T-helper 2 cell treated with Interferon-gamma antibody and Interleukin-4, amounts not matched to agents 100 ng/mL and 5 ng/mL, for 36 hours (primary cell): ENCODE measurements around the gene TM6SF1. TPM values are rescaled to one million over a fixed set of nuclear protein-coding genes. Genes with fewer than 3 reads are reported as not detected.
"Not testable (repeated sequence)": the region's sequence is repeated elsewhere in the genome, so short reads cannot be mapped to it uniquely, and the experiment has no call there.

ENCODE experiments used
- intact Hi-C: fragments of 100-400 bp; cut with micrococcal nuclease; formaldehyde crosslinking; loops from one replicate; pipeline ENCODE4 v1.15.1; 2023
- total RNA-seq: library from RNA; stranded (reverse); gene quantifications from 2 replicates; pipeline ENCODE4 v1.2.3, GENCODE V29; 2022

The TM6SF1 gene
- total RNA-seq, 1 donor from 2014 or later: 3.5 TPM

DNA sequence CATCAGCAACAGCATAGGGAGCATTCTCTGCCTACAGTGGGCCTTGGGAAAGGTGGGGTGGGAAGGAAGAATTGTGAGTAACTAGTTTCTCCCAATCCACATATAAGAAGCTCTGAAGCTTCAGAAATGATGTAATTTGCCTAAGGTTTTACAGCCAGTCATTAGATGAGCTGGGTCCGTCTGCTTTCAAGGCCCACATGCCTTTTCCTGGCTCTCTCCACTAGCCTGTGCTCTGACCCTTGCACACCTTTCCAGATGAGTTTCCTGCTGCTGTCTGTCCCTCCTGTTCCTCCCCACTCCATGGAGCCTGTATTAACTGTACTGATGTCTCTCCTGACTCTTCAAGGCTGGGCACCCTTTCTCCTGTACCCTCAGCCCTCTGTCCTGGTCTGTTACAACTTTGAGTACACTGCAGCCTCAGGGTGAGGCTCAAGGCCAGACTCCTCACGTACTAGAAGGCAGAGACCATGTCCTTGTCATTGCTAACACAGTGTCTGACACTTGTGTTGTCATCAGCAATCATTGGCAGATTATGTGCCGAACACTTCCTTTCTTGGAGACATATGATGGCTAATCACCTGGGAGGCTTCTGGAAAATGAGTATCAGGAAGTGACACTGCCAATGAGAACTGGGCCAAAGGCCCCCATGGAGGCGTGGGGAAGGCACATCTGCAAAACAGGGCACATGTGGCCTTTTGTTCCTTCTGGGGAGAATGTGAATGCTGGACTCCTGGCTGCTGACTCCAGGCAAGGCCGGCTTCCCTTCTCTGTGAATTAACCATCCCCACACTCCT is 6.6 kb downstream of the TM6SF1 start:
- intact Hi-C loops: no loop called here

DNA sequence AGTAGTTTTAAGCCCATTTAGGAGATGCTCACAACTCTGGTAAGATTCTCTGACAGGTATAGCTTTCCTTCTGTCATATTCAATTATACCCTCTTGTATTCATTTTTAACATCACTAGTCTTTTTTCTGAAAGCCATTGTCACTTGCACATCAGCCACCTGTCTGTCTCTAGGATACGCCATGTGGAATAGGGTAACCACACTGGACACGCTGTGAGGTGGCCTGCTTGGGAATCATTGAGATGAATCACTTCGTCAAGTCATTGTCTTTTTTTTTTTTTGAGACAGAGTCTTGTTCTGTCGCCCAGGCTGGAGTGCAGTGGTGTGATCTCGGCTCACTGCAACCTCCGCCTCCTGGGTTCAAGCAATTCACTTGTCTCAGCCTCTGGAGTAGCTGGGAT is 7.4 kb downstream of the TM6SF1 start:
- intact Hi-C loops: no loop called here

DNA sequence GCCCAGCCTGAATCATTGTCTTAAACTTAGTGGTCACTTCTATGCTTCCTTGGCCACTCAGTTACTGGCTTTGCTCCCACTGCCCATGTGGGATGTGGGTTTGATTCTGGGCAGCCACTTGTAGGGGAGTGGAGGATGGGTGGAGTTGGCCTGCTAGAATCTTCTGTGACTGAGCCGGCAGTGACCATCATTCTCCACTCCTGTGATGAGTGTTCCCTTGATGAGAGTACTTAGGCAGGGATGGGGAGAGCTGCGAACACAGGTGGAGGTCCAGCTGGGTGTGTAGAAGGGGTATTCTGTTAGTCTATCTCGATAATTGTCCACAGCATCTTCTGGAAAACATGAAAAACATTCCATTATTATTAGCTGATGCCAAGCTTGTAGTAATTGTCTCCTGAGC is 8.0 kb downstream of the TM6SF1 start:
- intact Hi-C loops: no loop called here

GRCh38 chr15:83115831-83116565 is 8.6 kb downstream of the TM6SF1 start:
- intact Hi-C loops: no loop called here

DNA sequence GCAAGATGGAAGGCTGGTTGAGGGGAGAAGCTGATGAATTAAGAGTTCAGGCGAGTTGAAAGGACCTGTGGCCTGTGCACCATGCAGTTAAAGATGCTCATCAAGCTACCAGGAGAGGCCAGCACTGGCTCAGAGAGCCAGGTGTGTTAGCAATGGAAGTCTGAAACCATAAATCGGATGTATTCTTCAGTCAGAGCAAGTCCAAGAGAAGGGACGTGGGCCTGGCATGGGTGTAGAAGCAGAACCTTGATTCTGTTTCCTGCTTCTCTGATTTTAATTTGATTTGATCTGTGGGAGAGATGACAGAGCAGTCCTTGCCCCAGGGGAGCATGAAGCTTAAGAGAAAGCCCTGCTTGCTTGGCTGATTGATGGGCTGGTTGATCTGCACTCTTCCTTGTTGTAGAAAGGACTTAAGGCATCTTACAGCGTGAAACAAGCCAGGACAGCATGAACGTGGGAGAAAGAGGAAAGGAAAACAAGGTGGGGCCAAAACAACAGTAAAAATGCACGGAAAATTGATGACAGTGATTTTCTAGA is 10.9 kb downstream of the TM6SF1 start:
- intact Hi-C loops: no loop called here

GRCh38 chr15:83118968-83119367 is 11.5 kb downstream of the TM6SF1 start:
- intact Hi-C loops: no loop called here

GRCh38 chr15:83119968-83120581 is 12.6 kb downstream of the TM6SF1 start:
- intact Hi-C loops: no loop called here

DNA sequence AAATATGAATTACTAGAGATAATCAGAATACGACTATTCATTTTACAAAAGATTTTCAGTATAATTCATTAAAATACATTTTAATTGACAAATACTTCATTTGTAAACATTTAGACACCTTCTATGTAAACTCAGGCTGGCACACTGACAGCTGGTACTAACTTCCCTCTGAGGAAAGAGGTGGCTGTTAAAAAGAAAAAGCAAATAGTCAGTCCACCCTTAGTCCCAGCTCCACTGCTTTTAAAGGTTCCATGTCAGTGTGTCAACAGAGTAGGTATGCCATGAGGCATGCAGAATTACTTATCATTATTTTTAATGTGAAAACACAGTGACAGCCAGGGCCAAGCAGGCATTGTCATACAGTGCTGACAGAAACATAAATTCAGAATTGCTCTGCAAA is 16.1 kb downstream of the TM6SF1 start:
- intact Hi-C loops: no loop called here

DNA sequence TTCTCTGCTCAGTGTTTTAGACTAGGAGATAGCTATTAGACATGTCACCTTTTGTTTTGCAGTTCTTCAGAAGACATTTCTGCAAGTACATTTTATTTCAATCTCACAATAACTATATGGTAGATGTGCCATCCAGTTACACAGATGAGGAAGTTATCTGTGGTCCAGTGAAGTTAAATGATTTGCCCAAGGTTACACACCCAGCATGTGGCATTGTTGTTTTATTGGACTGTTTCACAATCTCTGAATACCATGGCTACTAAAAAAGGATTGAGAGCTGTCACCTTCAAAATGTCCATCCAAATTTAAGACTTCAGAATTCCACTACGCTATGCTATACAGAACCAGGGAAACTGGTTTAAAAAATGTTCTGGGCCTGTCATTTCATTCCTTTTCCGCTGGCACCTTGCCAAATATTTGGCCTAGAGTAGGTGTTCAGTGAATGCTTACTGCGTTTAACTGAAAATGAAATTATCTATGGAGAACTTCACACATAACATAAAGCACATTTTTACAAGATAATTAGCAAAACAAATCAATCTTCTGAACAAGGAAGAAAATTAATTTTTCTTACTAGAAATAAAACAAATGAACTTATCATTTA is 20.2 kb downstream of the TM6SF1 start:
- intact Hi-C loops: no loop called here

DNA sequence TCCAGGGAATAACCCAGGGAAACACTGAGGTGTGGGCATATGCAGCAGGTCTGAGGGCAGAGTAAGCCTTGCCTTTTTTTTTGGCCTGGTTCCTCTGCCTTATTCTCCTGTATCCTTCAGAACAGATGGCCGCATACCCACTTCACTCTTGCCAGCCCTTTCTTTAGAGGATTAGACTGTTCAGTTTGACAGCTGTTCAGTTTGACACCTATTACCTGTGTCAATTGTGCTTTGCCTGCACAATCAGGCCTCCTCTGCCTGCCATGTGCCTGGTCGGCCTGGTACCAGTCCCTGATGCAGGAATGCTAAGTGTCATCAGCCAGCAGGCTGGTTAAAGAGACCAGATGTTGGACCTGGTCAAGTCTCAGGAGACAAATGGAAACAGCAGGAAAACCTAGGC is 22.3 kb downstream of the TM6SF1 start:
- intact Hi-C loops: no loop called here

GRCh38 chr15:83132861-83133523 is 25.5 kb downstream of the TM6SF1 start:
- intact Hi-C loops: no loop called here

- intact Hi-C loops: not testable (repeated sequence)
Measured at GRCh38 chr15:83142151-83142550, 34.7 kb downstream of the TM6SF1 start.

DNA sequence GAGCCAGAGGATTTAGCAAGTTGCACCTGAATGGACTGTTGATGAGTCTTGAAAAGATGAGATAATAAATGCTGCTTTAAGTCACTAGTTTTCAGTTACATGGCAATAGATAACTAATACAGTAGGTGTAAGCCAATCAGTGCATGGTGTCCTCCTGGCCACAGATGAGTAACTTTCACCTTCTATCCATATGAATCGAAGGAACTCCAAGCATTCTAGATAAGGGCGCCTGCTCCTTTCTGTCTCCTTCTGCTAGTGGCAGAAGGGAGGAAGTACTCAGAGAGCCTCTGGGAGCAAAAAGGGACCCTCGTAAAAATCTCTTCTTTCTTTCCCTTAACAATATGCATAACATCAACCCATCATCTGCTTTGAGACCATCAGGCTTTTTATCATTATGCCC is 37.3 kb downstream of the TM6SF1 start:
- intact Hi-C loops: no loop called here

GRCh38 chr15:83153288-83153687 is 45.8 kb downstream of the TM6SF1 start:
- intact Hi-C loops: no loop called here

DNA sequence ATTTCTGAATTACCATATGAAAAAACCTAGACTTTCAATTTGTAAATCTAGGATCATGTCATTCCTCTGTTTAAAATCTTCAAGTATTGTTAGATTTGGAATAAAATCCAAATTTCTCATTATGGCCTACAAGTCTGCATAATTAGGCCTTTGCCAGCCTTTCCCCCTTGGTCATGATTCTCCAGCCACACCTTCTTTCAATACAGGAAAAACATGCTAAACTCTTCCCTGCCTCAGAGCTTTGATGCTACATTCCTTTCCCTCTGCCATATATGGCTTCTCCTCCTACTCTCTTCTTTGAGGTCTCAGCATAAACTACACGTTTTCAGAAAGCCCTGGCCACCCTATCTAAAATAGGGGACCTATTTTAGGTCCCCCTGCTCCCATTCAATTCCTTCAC is 48.5 kb downstream of the TM6SF1 start:
- intact Hi-C loops: no loop called here

DNA sequence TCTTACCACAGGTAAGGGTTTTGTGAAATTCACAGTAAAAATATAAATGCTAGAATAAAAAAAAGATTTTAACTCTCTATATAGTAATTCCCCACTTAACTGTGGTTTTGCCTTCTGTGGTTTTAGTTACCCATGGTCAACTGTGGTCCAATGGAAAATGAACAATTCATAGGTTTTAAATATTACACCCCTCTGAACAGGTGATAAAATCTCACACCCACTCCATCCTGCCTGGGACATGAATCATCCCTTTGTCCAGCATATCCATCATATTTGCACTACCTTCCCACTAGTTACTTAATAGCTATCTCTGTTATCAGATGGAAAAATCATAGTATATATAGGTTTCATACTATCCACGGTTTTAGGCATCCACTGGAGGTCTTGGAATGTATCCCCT is 50.9 kb downstream of the TM6SF1 start:
- intact Hi-C loops: no loop called here

GRCh38 chr15:83160741-83161140 is 53.3 kb downstream of the TM6SF1 start:
- intact Hi-C loops: no loop called here

DNA sequence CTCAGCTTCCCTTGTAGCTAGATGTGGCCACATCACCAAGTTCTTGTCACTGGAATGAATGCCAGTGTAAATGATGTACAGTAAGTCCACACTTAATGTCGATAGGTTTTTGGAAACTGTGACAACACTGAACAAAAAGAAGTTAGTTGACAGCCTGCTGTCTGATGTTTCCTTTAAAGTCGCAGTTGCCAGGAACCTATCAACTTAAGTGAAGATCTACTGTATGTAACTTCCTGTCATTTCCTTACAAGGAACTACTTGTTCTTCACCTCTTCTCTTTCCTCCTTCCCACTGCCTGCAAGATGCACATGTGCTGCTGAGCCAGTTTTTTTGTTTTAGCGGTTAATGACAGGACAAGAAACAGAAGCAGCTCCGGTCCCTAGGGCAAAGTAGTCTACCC is 55.6 kb downstream of the TM6SF1 start:
- intact Hi-C loops: no loop called here

GRCh38 chr15:83164111-83164770 is 56.8 kb downstream of the TM6SF1 start:
- intact Hi-C loops: loop anchor here (2.0 kb wide), 1 partner anchor 37 kb away; no protein-coding TSS in a partner anchor

- intact Hi-C loops: loop anchor here (2.0 kb wide), 1 partner anchor 36 kb away; no protein-coding TSS in a partner anchor
Measured at GRCh38 chr15:83164771-83165404, 57.4 kb downstream of the TM6SF1 start.
